H1 (cell line): ENCODE data around the gene SCNN1A. TPM values are rescaled to one million over a fixed set of nuclear protein-coding genes. Genes with fewer than 3 reads are reported as not detected.

Experiments
- CTCF ChIA-PET: fragments of 300-600 bp; sonication (Branson Sonifier 250); formaldehyde crosslinking; loops from one replicate; lab custom pipeline; 2021; ENCODE audit not compliant: partially characterized antibody; lab: Charles Lee
- POLR2A ChIA-PET: fragments of 300-600 bp; sonication (Branson Sonifier 250); formaldehyde crosslinking; loops from one replicate; lab custom pipeline; 2021; ENCODE audit warnings: inconsistent platforms; ENCODE audit not compliant: partially characterized antibody; lab: Charles Lee
- DNase-seq, 2 experiments: peaks; one replicate each; pipeline versions ENCODE4 v3.0.0 to v3.0.0-alpha.2; 2010 to 2022; ENCODE audit warnings: low spot score in 2 of 2, low read depth in 1 of 2, mixed read lengths in 1 of 2
- FAIRE-seq: peaks from 2 replicates; lab custom pipeline; 2011; peaks lifted over from hg19 to GRCh38; lab: Jason Lieb, UNC
- H2AFZ ChIP-seq: 2 replicates; pipeline ENCODE4 v1.8.1; 2012; ENCODE audit warnings: low read length, inconsistent platforms
- H2AK5ac ChIP-seq: 2 replicates; pipeline ENCODE4 v1.6.1; 2013; ENCODE audit warnings: low read depth, low read length
- H2BK120ac ChIP-seq: replicated peaks from 2 replicates; pipeline ENCODE3; 2013; ENCODE audit warnings: low read depth, low read length, inconsistent platforms
- H2BK12ac ChIP-seq: 2 replicates; pipeline ENCODE4 v1.6.1; 2013; ENCODE audit warnings: low read depth, low read length
- H2BK15ac ChIP-seq: 2 replicates; pipeline ENCODE4 v1.6.1; 2013; ENCODE audit warnings: low read length
- H2BK20ac ChIP-seq: 2 replicates; pipeline ENCODE4 v1.6.1; 2013; ENCODE audit warnings: low read length
- H2BK5ac ChIP-seq: 2 replicates; pipeline ENCODE4 v1.6.1; 2013; ENCODE audit warnings: low read depth, low read length
- H3K14ac ChIP-seq: 2 replicates; pipeline ENCODE4 v1.6.1; 2013; ENCODE audit warnings: inconsistent platforms; ENCODE audit not compliant: insufficient read length
- H3K18ac ChIP-seq: 2 replicates; pipeline ENCODE4 v1.6.1; 2013; ENCODE audit warnings: low read length; ENCODE audit errors: extremely low read depth
- H3K23ac ChIP-seq: 2 replicates; pipeline ENCODE4 v1.6.1; 2013; ENCODE audit warnings: inconsistent platforms; ENCODE audit not compliant: insufficient read length
- H3K23me2 ChIP-seq: 2 replicates; pipeline ENCODE4 v1.6.1; 2013; ENCODE audit warnings: low read depth, low read length
- H3K27ac ChIP-seq: 2 replicates; pipeline ENCODE4 v1.6.1; 2011; ENCODE audit warnings: low read depth, low read length, inconsistent platforms
- H3K27me3 ChIP-seq, 4 experiments: replicated peaks in 1 of 4; 1 replicate in 1 of 4; 2 replicates in 3 of 4; pipeline versions ENCODE4 v1.6.1 to v1.8.1; 2011 to 2013; ENCODE audit warnings: low read length in 3 of 4, mild to moderate bottlenecking in 3 of 4, inconsistent platforms in 2 of 4, mixed read lengths in 2 of 4, moderate library complexity in 1 of 4; ENCODE audit not compliant: control insufficient read depth in 3 of 4, insufficient read depth in 3 of 4; ENCODE audit errors: extremely low read depth in 1 of 4
- H3K36me3 ChIP-seq, 4 experiments: 2 replicates each; pipeline versions ENCODE4 v1.6.1 to v1.8.1; 2011 to 2013; ENCODE audit warnings: mild to moderate bottlenecking in 4 of 4, low read length in 3 of 4, moderate library complexity in 2 of 4, control low read depth in 1 of 4, inconsistent platforms in 1 of 4; ENCODE audit not compliant: insufficient read depth in 4 of 4, control insufficient read depth in 2 of 4
- H3K4ac ChIP-seq: replicated peaks from 2 replicates; pipeline ENCODE3; 2013; ENCODE audit warnings: low read length, low read depth, mixed read lengths, inconsistent platforms; ENCODE audit not compliant: insufficient read length
- H3K4me1 ChIP-seq, 4 experiments: replicated peaks in 1 of 4; 1 replicate in 1 of 4; 2 replicates in 3 of 4; pipeline versions ENCODE4 v1.6.1 to v1.8.1; 2011 to 2013; ENCODE audit warnings: low read length in 3 of 4, inconsistent platforms in 2 of 4, mixed read lengths in 1 of 4; ENCODE audit not compliant: insufficient read depth in 4 of 4, control insufficient read depth in 3 of 4
- H3K4me2 ChIP-seq, 2 experiments: 2 replicates each; pipeline versions ENCODE4 v1.6.1 to v1.8.1; 2011 to 2013; ENCODE audit warnings: low read depth in 2 of 2, low read length in 2 of 2, control low read depth in 1 of 2, inconsistent platforms in 1 of 2, mild to moderate bottlenecking in 1 of 2; ENCODE audit not compliant: insufficient read depth in 1 of 2
- H3K4me3 ChIP-seq, 4 experiments: fragments of 200-600, 300-600 bp in 1 of 4; sonication (generic), shearing (Covaris generic), sonication (Bioruptor Twin) in 1 of 4; 2 replicates each; pipeline versions ENCODE4 v1.5.1 to v1.8.1; 2011 to 2016; ENCODE audit warnings: low read length in 4 of 4, low read depth in 3 of 4, control low read depth in 2 of 4, inconsistent platforms in 2 of 4, mild to moderate bottlenecking in 2 of 4, mixed read lengths in 1 of 4, moderate library complexity in 1 of 4; ENCODE audit not compliant: insufficient read depth in 2 of 4; ENCODE audit errors: extremely low read depth in 1 of 4
- H3K56ac ChIP-seq: replicated peaks from 2 replicates; pipeline ENCODE3; 2013; ENCODE audit warnings: low read depth, mild to moderate bottlenecking, mixed read lengths, low read length, inconsistent platforms; ENCODE audit not compliant: insufficient read length
- H3K79me1 ChIP-seq: 2 replicates; pipeline ENCODE4 v1.6.1; 2013; ENCODE audit warnings: low read depth, low read length, control low read depth
- H3K79me2 ChIP-seq, 2 experiments: 2 replicates each; pipeline versions ENCODE4 v1.6.1 to v1.8.1; 2012 to 2013; ENCODE audit warnings: low read length in 2 of 2, mild to moderate bottlenecking in 2 of 2, inconsistent platforms in 1 of 2; ENCODE audit not compliant: insufficient read depth in 2 of 2, control insufficient read depth in 1 of 2
- H3K9ac ChIP-seq, 4 experiments: replicated peaks in 1 of 4; 1 replicate in 1 of 4; 2 replicates in 3 of 4; pipeline versions ENCODE4 v1.6.1 to v1.8.1; 2011 to 2013; ENCODE audit warnings: low read depth in 3 of 4, low read length in 3 of 4, control low read depth in 2 of 4, mild to moderate bottlenecking in 2 of 4, moderate library complexity in 2 of 4, inconsistent platforms in 1 of 4; ENCODE audit errors: extremely low read depth in 1 of 4
- H3K9me3 ChIP-seq, 2 experiments: 2 replicates each; pipeline versions ENCODE4 v1.6.1 to v1.8.1; 2012 to 2013; ENCODE audit warnings: mild to moderate bottlenecking in 2 of 2, moderate library complexity in 2 of 2, control low read depth in 1 of 2, inconsistent platforms in 1 of 2, low read depth in 1 of 2, low read length in 1 of 2, mixed read lengths in 1 of 2; ENCODE audit not compliant: insufficient read depth in 2 of 2
- H4K20me1 ChIP-seq, 2 experiments: replicated peaks in 1 of 2; 2 replicates each; pipeline versions ENCODE3 to v1.8.1; 2011 to 2013; ENCODE audit warnings: inconsistent platforms in 2 of 2, low read length in 2 of 2, mild to moderate bottlenecking in 1 of 2; ENCODE audit not compliant: insufficient read depth in 2 of 2, control insufficient read depth in 1 of 2
- H4K5ac ChIP-seq: 2 replicates; pipeline ENCODE4 v1.6.1; 2013; ENCODE audit warnings: low read length, low read depth, mixed read lengths, inconsistent platforms; ENCODE audit not compliant: insufficient read length
- H4K8ac ChIP-seq: 2 replicates; pipeline ENCODE4 v1.8.0; 2013; ENCODE audit warnings: mild to moderate bottlenecking, moderate library complexity, low read length, inconsistent platforms; ENCODE audit not compliant: insufficient read depth; ENCODE audit errors: extremely low read depth
- H4K91ac ChIP-seq: replicated peaks from 2 replicates; pipeline ENCODE3; 2013; ENCODE audit warnings: low read length, mixed read lengths, inconsistent platforms; ENCODE audit not compliant: insufficient read length
- BRCA1 ChIP-seq: IDR thresholded peaks from 2 replicates; pipeline ENCODE4 v1.6.1; 2012; ENCODE audit warnings: low read depth, low read length, improper control_type of control experiment
- GABPA ChIP-seq: IDR thresholded peaks from 2 replicates; pipeline ENCODE4 v1.6.1; 2011; ENCODE audit warnings: mild to moderate bottlenecking, low read length, moderate library complexity, borderline replicate concordance; ENCODE audit not compliant: insufficient read depth
- HDAC6 ChIP-seq: IDR thresholded peaks from one replicate; pipeline ENCODE4 v1.7.1; 2012; ENCODE audit warnings: low read depth, mild to moderate bottlenecking, inconsistent platforms, low read length, moderate library complexity
- POLR2A ChIP-seq, 2 experiments: IDR thresholded peaks; 1 replicate in 1 of 2; 2 replicates in 1 of 2; pipeline ENCODE4 v1.6.1; 2011; ENCODE audit warnings: low read depth in 2 of 2, low read length in 2 of 2, mild to moderate bottlenecking in 2 of 2; ENCODE audit errors: control extremely low read depth in 1 of 2
- SIN3A ChIP-seq, 2 experiments: IDR thresholded peaks in 1 of 2; conservative IDR thresholded peaks in 1 of 2; 2 replicates each; pipeline ENCODE4 v1.6.1; 2011 to 2012; ENCODE audit warnings: low read length in 2 of 2, improper control_type of control experiment in 1 of 2, low read depth in 1 of 2, mild to moderate bottlenecking in 1 of 2
- SIRT6 ChIP-seq: IDR thresholded peaks from one replicate; pipeline ENCODE4 v1.7.1; 2012; ENCODE audit warnings: low read length, inconsistent platforms
- SP4 ChIP-seq: IDR thresholded peaks from 2 replicates; pipeline ENCODE4 v1.6.1; 2012; ENCODE audit warnings: low read length, inconsistent platforms
- SRF ChIP-seq: IDR thresholded peaks from 2 replicates; pipeline ENCODE4 v1.6.1; 2011; ENCODE audit warnings: mild to moderate bottlenecking, low read depth, low read length, moderate library complexity
- TBP ChIP-seq: IDR thresholded peaks from 2 replicates; pipeline ENCODE4 v1.6.1; 2011; ENCODE audit warnings: low read depth, low read length, improper control_type of control experiment
- YY1 ChIP-seq: IDR thresholded peaks from 2 replicates; pipeline ENCODE4 v1.6.1; 2011; ENCODE audit warnings: low read depth, mild to moderate bottlenecking, low read length
- WGBS, 2 experiments: shearing (Covaris generic) in 1 of 2; methylation state at CpG; one replicate each; pipeline versions ENCODE4 v1.1.6 to v1.1.7; 2013 to 2015; ENCODE audit warnings: low lambda C conversion rate in 2 of 2, mixed read lengths in 2 of 2, inconsistent platforms in 1 of 2, low coverage in 1 of 2, missing lambda C conversion rate in 1 of 2; ENCODE audit not compliant: insufficient replicate concordance in 2 of 2, insufficient coverage in 1 of 2, insufficient read length in 1 of 2; ENCODE audit errors: extremely low coverage in 1 of 2, missing lambda C conversion rate in 1 of 2; 5-methylcytosine and 5-hydroxymethylcytosine counted together
- polyA plus RNA-seq, 7 experiments: library from polyadenylated mRNA; depleted of rRNA in 3 of 7; stranded (reverse) in 5 of 7; unstranded in 2 of 7; fragments of >200 nt in 5 of 7; fragments of 200-250 nt in 2 of 7; gene quantifications; 1 replicate in 5 of 7; 2 replicates in 1 of 7; 4 replicates in 1 of 7; pipeline versions ENCODE4 v1.2.1 to v1.2.3, GENCODE V29; 2011 to 2013; ENCODE audit warnings: missing spikeins in 2 of 7, mixed read lengths in 2 of 7
- total RNA-seq: library from RNA; stranded (reverse); fragmentation: NEBNext Ultra II Directional; extraction: Animal tissue kit (Norgen Biotek cat#: 25700); gene quantifications from 2 replicates; pipeline ENCODE4 v1.2.1, GENCODE V29; 2021
- TF ChIP-seq, protein P1 (sequence below): IDR thresholded peaks from 2 replicates; pipeline ENCODE4 v1.6.1; 2011; ENCODE audit warnings: low read depth, mild to moderate bottlenecking, low read length; ENCODE audit not compliant: insufficient read depth

Gene SCNN1A
- total and polyA plus RNA-seq, 2 of the 8 experiments (the other 6 are each of a cell fraction or from before 2014, with no cell fraction given) = 85.5 to 156 TPM

GRCh38 chr12:6324936-6325750 lies 50.2 kb downstream of the SCNN1A start:
- 75% methylated on average over 6 of the region's 6 CpGs; no CpG with 5 or more reads in 1 of the 2 experiments for WGBS, 2 experiments
- no peaks in the 10 kb centered on the region for H3K79me2 ChIP-seq
- CTCF ChIA-PET = interaction anchor here (0.8 to 7.8 kb wide), 19 partner anchors 10 to 229 kb away, joined by 3 to 109 read pairs (median 8); partner anchors contain the start of genes SCNN1A and TNFRSF1A
- TF ChIP-seq, protein P1, sequence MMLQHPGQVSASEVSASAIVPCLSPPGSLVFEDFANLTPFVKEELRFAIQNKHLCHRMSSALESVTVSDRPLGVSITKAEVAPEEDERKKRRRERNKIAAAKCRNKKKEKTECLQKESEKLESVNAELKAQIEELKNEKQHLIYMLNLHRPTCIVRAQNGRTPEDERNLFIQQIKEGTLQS = no peak
- TF ChIP-seq SIRT6 (no peak), SP4 (no peak), POLR2A (IDR thresholded peaks at IDR 0.05; ENCODE audit: control extremely low read depth in 1 of 2, low read depth in 2 of 2, low read length in 2 of 2) (no peak), HDAC6 (no peak), BRCA1 (no peak), SIN3A (conservative IDR thresholded peaks at IDR 0.05 in 1 of 2, IDR thresholded peaks at IDR 0.05 in 1 of 2; ENCODE audit: low read depth in 1 of 2, low read length in 2 of 2) (no peak), YY1 (no peak), SRF (no peak), TBP (no peak), GABPA (no peak)

More at GRCh38 chr12:6324936-6325750, 50.2 kb downstream of the SCNN1A start:
- no peak overlapping the region for H3K4me3 ChIP-seq
- no peak overlapping the region for H3K27ac ChIP-seq
- H3K9me3 ChIP-seq = no peaks in the 10 kb centered on the region
- H2BK15ac ChIP-seq = peak overlapping the region; percentile 74
- H2BK20ac ChIP-seq = peak overlapping the region; percentile 40
- DNase-seq = no peak
- peaks cover 4% of the 10 kb centered on the region; the same call in 1 of the 2 replicates for H3K23me2 ChIP-seq
- no peak overlapping the region for H3K14ac ChIP-seq
- no peak for FAIRE-seq
- peak overlapping the region in 1 of 2 experiments; percentile 68; a peak in 2 of 4 replicates for H3K4me2 ChIP-seq
- peak overlapping the region; percentile 9; the same call in 1 of the 2 replicates for H3K18ac ChIP-seq
- H3K56ac ChIP-seq = no peak overlapping the region
- no peaks in the 10 kb centered on the region; the same call in 1 of the 2 replicates for H3K79me1 ChIP-seq
- H2BK12ac ChIP-seq = peak overlapping the region; percentile 30; the same call in 1 of the 2 replicates
- POLR2A ChIA-PET = interaction anchor here (0.7 to 17.5 kb wide), 12 partner anchors 16 to 209 kb away, joined by 3 to 286 read pairs (median 4); partner anchors contain the start of genes GAPDH, SCNN1A, TAPBPL and TNFRSF1A
- H4K20me1 ChIP-seq = no peaks in the 10 kb centered on the region
- H3K4me1 ChIP-seq = peaks cover 13 to 52% (median 33%) of the 10 kb centered on the region in 4 experiments
- H3K23ac ChIP-seq = no peak overlapping the region
- peak overlapping the region; percentile 93; the same call in 1 of the 2 replicates for H2BK5ac ChIP-seq
- peak overlapping the region; percentile 59 for H4K91ac ChIP-seq
- no peak overlapping the region for H2AFZ ChIP-seq
- H4K5ac ChIP-seq = no peak overlapping the region
- peak overlapping the region; percentile 10 for H3K4ac ChIP-seq
- H2AK5ac ChIP-seq = 0 out of 2 replicates have a peak overlapping the region, but pooled peaks have one; percentile 4
- H2BK120ac ChIP-seq = peak overlapping the region; percentile 47
- H3K9ac ChIP-seq = no peak overlapping the region
- no peak overlapping the region for H4K8ac ChIP-seq
- peaks cover 5 to 30% (median 18%) of the 10 kb centered on the region in 4 experiments; a peak in 6 of 8 replicates for H3K36me3 ChIP-seq
- no peaks in the 10 kb centered on the region for H3K27me3 ChIP-seq
